Measurements from ENCODE around the gene TWF2.

GRCh38 chr3:52185311-52185710, 53.6 kb downstream of the TWF2 start:
- TF ChIP-seq, protein P1, sequence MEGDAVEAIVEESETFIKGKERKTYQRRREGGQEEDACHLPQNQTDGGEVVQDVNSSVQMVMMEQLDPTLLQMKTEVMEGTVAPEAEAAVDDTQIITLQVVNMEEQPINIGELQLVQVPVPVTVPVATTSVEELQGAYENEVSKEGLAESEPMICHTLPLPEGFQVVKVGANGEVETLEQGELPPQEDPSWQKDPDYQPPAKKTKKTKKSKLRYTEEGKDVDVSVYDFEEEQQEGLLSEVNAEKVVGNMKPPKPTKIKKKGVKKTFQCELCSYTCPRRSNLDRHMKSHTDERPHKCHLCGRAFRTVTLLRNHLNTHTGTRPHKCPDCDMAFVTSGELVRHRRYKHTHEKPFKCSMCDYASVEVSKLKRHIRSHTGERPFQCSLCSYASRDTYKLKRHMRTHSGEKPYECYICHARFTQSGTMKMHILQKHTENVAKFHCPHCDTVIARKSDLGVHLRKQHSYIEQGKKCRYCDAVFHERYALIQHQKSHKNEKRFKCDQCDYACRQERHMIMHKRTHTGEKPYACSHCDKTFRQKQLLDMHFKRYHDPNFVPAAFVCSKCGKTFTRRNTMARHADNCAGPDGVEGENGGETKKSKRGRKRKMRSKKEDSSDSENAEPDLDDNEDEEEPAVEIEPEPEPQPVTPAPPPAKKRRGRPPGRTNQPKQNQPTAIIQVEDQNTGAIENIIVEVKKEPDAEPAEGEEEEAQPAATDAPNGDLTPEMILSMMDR (IDR thresholded peaks at IDR 0.05) = no peak
- no peak for TF ChIP-seq POLR2A (IDR thresholded peaks at IDR 0.05)
